Subcutaneous abdominal adipose tissue (tissue), 5 donors: Measurements from ENCODE around the gene KLHL21.

ENCODE experiments used
- H3K27ac ChIP-seq: one replicate; pipeline ENCODE4 v1.7.0; 2013; ENCODE audit warnings: low read depth, mild to moderate bottlenecking, inconsistent platforms, low read length, moderate library complexity
- H3K27me3 ChIP-seq, 5 donors: one replicate each; pipeline ENCODE4 v1.7.0; 2013; ENCODE audit warnings: low read length in 5 of 5, inconsistent platforms in 1 of 5; ENCODE audit not compliant: control insufficient read depth in 5 of 5, insufficient read depth in 4 of 5
- H3K36me3 ChIP-seq, 5 donors: one replicate each; pipeline ENCODE4 v1.7.0; 2013; ENCODE audit warnings: low read length in 5 of 5; ENCODE audit not compliant: control insufficient read depth in 5 of 5, insufficient read depth in 5 of 5
- H3K4me1 ChIP-seq, 5 donors: one replicate each; pipeline ENCODE4 v1.7.0; 2013; ENCODE audit warnings: low read length in 5 of 5, mild to moderate bottlenecking in 3 of 5, moderate library complexity in 1 of 5; ENCODE audit not compliant: control insufficient read depth in 5 of 5, insufficient read depth in 5 of 5
- H3K4me3 ChIP-seq, 5 donors: one replicate each; pipeline ENCODE4 v1.7.0; 2013; ENCODE audit warnings: low read length in 5 of 5, low read depth in 1 of 5
- H3K9ac ChIP-seq, 5 donors: one replicate each; pipeline ENCODE4 v1.7.0; 2013; ENCODE audit warnings: low read length in 5 of 5, mild to moderate bottlenecking in 4 of 5, moderate library complexity in 3 of 5
- H3K9me3 ChIP-seq, 5 donors: one replicate each; pipeline ENCODE4 v1.7.0; 2013; ENCODE audit warnings: low read length in 5 of 5; ENCODE audit not compliant: control insufficient read depth in 5 of 5
- donor health status: healthy.
- donor health status: healthy.
- donor health status: healthy.
- donor health status: healthy.
- donor health status: healthy.

The KLHL21 gene

GRCh38 chr1:6614019-6614928 is 11.6 kb upstream of the KLHL21 start:
- Histone ChIP-seq H3K27me3 (no peaks in the 10 kb centered on the region), H3K36me3 (peaks cover 0 to 12% (median 2%) of the 10 kb centered on the region in 5 donors), H3K9ac (peak overlapping the region in 4 of 5 donors; percentile 68 to 96 (median 74)), H3K27ac (peak overlapping the region; percentile 81), H3K9me3 (no peaks in the 10 kb centered on the region), H3K4me1 (peaks cover 3 to 49% (median 31%) of the 10 kb centered on the region in 5 donors), H3K4me3 (peak overlapping the region in 4 of 5 donors; percentile 67 to 78 (median 73))

DNA sequence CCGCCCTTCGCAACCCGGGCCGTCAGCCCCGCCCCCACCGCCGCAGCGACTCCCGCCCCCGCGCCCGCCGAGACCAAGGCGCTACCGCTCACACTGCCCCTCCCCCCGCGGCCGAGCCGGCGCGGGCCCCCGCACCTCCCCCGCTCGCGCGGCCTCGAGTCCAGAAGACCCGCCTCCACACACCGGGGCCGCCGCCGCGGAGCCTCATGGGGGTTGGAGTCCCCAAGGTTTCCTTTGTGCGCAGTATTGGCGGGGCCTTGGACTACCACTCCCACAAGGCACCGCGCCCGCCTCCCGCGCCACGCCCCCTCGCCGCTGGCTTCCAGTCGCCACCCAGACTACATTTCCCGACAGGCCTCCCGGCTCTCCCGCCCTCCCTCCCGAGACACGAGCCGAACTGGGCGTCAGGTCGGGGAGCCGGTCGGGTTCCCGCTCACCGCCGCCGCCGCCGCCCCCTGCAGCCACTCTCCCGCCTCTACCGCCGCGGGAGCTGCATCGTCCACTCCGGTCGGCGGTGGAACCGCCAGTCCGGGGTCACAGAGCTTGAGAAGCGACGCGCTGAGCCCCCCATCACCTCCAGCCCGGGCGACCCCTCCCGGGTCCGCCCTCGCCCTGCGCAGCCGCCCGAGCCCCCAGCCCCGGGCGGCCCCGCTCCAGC is 10.8 kb upstream of the KLHL21 start, which contains the start of gene PHF13:
TSS of gene PHF13 (plus strand) at position 371 of the 658 bp plus-strand sequence. CDS start 336 bp downstream, outside the sequence.
- H3K9me3 ChIP-seq = no peaks in the 10 kb centered on the region
- H3K36me3 ChIP-seq = peaks cover 0 to 8% (median 0%) of the 10 kb centered on the region in 5 donors
- peak within 1 kb of the TSS; percentile 90 for H3K27ac ChIP-seq
- H3K4me3 ChIP-seq = peak within 1 kb of the TSS; percentile 70 to 94 (median 83)
- H3K4me1 ChIP-seq = peaks cover 3 to 49% (median 31%) of the 10 kb centered on the region in 5 donors
- peak within 1 kb of the TSS; percentile 52 to 96 (median 93) for H3K9ac ChIP-seq
- H3K27me3 ChIP-seq = no peaks in the 10 kb centered on the region

- Histone ChIP-seq H3K4me1 (peaks cover 2 to 42% (median 31%) of the 10 kb centered on the region in 5 donors), H3K27ac (peak overlapping the region; percentile 90), H3K27me3 (no peaks in the 10 kb centered on the region), H3K9me3 (no peaks in the 10 kb centered on the region), H3K4me3 (peak overlapping the region; percentile 70 to 94 (median 83)), H3K9ac (peak overlapping the region; percentile 52 to 94 (median 87)), H3K36me3 (peaks cover 0 to 7% (median 0%) of the 10 kb centered on the region in 5 donors)
Observed at GRCh38 chr1:6612641-6613360, 10.1 kb upstream of the KLHL21 start.

DNA sequence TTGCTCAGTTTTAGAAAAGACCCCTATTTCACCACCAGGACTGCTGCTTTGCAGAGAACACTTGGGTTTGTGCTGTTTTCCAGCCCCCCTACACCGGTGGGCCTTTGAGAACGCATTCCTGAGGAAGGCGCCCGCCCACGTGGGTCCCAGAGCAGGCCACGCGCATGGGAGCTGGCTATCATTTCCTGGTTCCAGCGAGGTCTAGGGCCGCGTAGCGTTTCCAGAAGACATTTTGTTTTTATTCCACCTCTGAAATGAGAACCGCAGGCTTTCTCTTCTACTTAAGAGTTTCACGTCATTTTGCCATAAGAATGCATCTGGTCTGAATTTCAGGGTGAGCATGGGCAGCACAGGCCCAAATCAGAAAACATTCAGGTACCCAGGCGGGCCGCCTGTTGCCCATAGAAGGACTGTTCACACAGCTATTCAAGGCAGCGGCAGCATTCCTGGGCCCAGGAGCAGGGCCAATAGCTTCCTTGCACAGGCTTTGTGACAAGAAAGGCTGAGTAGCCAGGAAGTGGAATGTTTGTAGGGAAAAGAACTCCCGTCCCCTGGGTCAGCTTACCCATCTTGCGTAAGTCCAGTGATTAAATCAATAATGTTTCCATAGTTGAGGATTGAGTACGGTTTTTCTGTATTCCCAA is 1.4 kb upstream of the KLHL21 start:
- H3K27me3 ChIP-seq = no peaks in the 10 kb centered on the region
- H3K9me3 ChIP-seq = no peaks in the 10 kb centered on the region
- peak overlapping the region; percentile 100 for H3K27ac ChIP-seq
- H3K4me3 ChIP-seq = peak overlapping the region; percentile 65 to 99 (median 73)
- peaks cover 0 to 5% (median 3%) of the 10 kb centered on the region in 5 donors for H3K36me3 ChIP-seq
- peaks cover 13 to 57% (median 46%) of the 10 kb centered on the region in 5 donors for H3K4me1 ChIP-seq
- peak overlapping the region; percentile 91 to 99 (median 96) for H3K9ac ChIP-seq

DNA sequence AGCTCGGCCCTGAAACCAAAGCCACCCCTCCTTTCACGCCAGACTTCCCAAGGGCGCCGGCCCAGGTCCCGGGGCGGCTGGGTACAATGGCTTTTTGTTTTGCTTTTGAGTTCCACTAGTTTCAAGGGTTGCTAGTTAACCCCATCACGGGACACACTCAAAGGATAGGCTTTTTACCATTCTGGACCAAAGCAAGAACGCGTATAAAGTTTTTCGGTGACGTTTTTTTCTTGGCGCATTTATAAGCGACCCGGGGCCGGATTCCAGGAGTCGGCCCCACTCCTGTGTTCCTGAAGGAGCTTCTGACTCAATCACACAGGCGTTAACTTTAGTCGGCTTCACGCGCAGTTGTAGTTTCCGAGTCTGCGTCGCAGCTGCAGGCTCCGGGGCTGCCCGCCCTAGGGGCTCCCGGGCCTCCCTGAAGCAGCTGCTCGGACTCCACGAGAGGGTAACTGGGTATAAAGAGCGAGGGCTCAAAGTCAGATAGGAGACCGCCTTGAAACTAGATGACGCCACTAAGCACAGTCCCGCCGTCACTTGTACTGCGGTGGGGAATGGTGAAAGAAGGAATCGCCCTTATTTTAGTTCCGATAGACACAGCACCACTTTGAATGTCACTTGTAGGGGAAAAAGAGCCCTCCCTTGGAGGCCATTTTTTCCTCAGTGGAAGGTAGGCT is 707 bp upstream of the KLHL21 start:
- peaks cover 0 to 11% (median 6%) of the 10 kb centered on the region in 5 donors for H3K36me3 ChIP-seq
- H3K27me3 ChIP-seq = no peaks in the 10 kb centered on the region
- peak overlapping the region; percentile 100 for H3K27ac ChIP-seq
- peak overlapping the region; percentile 91 to 99 (median 96) for H3K9ac ChIP-seq
- peak overlapping the region; percentile 65 to 99 (median 73) for H3K4me3 ChIP-seq
- peaks cover 13 to 62% (median 50%) of the 10 kb centered on the region in 5 donors for H3K4me1 ChIP-seq
- no peaks in the 10 kb centered on the region for H3K9me3 ChIP-seq

DNA sequence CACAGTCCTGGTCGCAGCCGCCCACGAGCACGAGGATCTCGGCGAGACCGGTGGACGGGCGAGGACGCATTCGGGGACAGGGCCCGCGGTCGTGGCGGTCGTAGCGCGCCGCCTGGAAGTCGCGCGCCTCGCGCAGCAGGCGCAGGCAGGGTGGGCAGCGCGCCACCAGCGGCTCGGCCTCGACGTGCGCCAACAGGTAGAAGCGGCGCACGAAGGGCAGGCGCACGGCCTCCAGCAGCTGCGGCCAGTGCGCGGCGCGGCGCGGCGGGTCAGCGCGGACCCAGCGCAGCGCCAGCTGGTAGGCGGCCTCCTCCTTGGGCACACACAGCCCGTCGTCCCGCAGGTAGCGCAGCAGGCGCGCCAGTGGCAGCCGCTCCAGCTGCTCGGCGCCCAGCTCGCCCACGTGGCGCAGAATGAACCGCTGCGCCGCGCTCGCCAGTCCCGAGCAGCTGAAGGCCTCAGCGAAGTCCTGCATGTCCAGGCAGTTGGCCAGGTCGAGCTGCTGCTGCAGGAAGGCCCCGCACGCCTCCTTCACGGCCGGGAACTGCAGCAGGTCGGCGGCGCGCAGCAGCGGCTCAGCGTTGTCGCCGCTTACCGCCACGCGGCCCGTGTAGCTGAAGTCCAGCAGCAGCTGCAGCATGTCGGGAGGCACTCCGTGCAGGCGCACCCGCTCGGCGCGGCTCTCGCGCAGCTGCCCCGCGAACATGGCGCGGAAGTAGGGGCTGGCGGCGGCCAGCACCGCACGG is 573 bp downstream of the KLHL21 start:
- peak overlapping the region; percentile 93 to 99 (median 96) for H3K4me3 ChIP-seq
- H3K4me1 ChIP-seq = peaks cover 19 to 75% (median 61%) of the 10 kb centered on the region in 5 donors
- H3K9ac ChIP-seq = peak overlapping the region; percentile 85 to 99 (median 97)
- H3K27me3 ChIP-seq = no peaks in the 10 kb centered on the region
- H3K36me3 ChIP-seq = peaks cover 0 to 23% (median 16%) of the 10 kb centered on the region in 5 donors
- H3K27ac ChIP-seq = peak overlapping the region; percentile 100
- H3K9me3 ChIP-seq = no peaks in the 10 kb centered on the region

- H3K9ac ChIP-seq = peak overlapping the region; percentile 85 to 99 (median 98)
- H3K36me3 ChIP-seq = peaks cover 0 to 31% (median 22%) of the 10 kb centered on the region in 5 donors
- H3K4me3 ChIP-seq = peak overlapping the region; percentile 93 to 99 (median 96)
- peak overlapping the region; percentile 100 for H3K27ac ChIP-seq
- no peaks in the 10 kb centered on the region for H3K27me3 ChIP-seq
- H3K4me1 ChIP-seq = peaks cover 19 to 83% (median 67%) of the 10 kb centered on the region in 5 donors
- no peaks in the 10 kb centered on the region for H3K9me3 ChIP-seq
Observed at GRCh38 chr1:6601049-6601922, 1.4 kb downstream of the KLHL21 start.
